ENCODE data around the gene HOXA4.

Gene HOXA4

DNA sequence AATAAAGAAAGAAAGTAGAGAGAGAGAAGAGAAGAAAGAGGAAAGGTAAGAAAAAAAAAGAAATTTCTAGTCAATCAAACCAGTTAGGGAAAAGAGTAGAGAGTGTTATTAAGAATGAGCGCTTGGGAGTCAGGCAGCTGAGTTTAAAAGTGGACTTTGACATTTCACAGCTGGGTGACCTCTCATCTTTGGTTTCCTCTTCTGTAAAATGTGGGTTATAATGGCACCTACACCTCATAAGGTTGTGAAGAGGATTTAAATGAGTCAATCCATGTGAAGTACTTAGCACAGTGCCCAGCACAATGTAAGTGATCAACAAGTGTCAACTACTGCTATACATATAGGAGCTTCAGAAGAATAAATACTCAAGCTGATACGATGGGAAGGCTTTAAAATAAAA, 46.9 kb downstream of the HOXA4 start:
- Histone ChIP-seq H3K36me3 (no peaks in the 10 kb centered on the region), H3K4me1 (no peaks in the 10 kb centered on the region), H3K4me3 (ENCODE audit: low read depth, low read length) (no peak overlapping the region), H3K27me3 (peaks cover 32% of the 10 kb centered on the region), H3K9me3 (no peaks in the 10 kb centered on the region)
- TF ChIP-seq, protein P1, sequence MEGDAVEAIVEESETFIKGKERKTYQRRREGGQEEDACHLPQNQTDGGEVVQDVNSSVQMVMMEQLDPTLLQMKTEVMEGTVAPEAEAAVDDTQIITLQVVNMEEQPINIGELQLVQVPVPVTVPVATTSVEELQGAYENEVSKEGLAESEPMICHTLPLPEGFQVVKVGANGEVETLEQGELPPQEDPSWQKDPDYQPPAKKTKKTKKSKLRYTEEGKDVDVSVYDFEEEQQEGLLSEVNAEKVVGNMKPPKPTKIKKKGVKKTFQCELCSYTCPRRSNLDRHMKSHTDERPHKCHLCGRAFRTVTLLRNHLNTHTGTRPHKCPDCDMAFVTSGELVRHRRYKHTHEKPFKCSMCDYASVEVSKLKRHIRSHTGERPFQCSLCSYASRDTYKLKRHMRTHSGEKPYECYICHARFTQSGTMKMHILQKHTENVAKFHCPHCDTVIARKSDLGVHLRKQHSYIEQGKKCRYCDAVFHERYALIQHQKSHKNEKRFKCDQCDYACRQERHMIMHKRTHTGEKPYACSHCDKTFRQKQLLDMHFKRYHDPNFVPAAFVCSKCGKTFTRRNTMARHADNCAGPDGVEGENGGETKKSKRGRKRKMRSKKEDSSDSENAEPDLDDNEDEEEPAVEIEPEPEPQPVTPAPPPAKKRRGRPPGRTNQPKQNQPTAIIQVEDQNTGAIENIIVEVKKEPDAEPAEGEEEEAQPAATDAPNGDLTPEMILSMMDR (IDR thresholded peaks at IDR 0.05; ENCODE audit: low read depth, low read length): no peak
- no peak for DNase-seq

DNA sequence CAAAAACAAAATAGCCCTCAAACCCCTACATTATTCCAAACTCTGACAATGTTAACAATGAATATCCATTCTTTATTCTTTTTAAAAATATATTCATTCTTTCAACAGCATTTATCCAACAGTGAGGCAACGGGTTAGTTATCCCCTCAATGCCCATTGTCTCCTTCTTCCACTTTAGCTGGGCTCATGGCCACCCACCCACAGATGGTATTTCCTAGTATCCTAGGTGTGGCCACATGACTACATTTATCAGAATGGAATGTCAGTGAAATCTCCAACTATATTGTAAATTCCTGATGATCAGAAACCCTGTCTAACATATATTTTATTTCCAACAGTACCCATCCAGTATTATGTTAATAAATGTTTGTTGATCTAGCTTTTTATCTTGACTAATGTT, 48.4 kb downstream of the HOXA4 start:
- H3K4me3 ChIP-seq (ENCODE audit: low read depth, low read length): no peak overlapping the region
- H3K4me1 ChIP-seq: no peaks in the 10 kb centered on the region
- TF ChIP-seq, protein P1 (IDR thresholded peaks at IDR 0.05; ENCODE audit: low read depth, low read length): no peak
- no peaks in the 10 kb centered on the region for H3K36me3 ChIP-seq
- DNase-seq: no peak
- H3K9me3 ChIP-seq: no peaks in the 10 kb centered on the region
- H3K27me3 ChIP-seq: peaks cover 17% of the 10 kb centered on the region

DNA sequence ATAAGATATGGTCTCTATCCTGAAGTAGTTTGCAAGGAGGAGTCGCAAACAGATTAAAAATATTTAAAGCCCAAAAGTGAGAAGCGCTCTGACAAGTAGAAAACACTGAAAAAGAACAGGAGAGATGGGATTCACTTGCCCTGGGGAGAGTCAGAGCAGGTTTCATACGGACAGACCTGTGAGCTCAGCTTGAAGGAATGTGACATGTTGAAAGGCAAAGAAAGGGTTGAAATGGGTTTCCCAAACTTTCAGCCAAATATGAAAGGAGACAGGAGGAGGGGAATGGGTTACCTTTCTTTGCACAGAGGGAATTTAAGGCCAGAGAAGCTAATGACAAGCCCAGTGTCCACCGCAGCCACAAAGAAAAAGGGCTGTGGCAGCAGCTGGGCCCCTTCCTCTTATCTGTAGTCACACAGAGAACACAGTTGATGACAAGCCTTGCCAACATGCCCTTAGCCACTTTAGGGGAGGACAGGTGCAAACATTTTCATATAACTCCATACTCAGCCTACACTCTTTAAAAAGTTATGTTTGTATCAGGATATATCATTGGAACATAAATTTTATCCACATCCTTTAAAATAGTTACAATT, 49.6 kb downstream of the HOXA4 start:
- no peak overlapping the region for H3K4me3 ChIP-seq (ENCODE audit: low read depth, low read length)
- TF ChIP-seq, protein P1 (IDR thresholded peaks at IDR 0.05; ENCODE audit: low read depth, low read length): no peak
- no peak for DNase-seq

DNA sequence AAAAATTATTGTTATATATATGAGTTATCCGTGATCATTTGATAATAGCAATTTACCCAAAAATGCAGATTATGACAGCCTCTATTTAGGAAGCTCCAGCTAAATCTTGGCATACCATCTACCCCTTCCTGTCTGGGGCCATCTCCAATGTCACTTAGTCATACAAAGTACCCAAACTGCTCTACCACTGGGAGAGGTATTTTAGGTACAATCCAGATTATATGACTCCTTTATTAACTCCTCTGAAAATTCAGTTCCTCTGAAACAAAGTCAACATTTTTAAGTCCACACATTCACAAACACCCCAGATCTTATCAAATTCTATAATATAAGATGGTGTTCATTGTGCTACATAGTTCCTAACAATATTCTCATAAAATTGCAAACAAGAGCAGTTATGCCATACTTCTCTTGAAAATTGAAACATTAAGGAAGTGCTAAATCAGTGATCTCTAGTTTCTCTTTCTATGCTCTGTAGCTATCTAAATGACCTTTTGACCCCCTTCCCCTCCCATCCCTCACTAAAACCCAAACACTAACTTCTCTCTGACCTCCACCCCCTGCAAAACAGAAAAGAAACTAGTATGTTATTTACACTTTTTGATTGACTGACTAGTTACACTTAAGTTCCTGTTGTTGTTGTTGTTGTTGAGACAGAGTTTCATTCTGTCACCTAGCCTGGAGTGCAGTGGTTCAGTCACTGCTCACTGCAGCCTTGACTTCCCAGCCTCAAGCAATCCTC, 51.2 kb downstream of the HOXA4 start:
- Histone ChIP-seq H3K4me1 (no peaks in the 10 kb centered on the region), H3K9me3 (no peaks in the 10 kb centered on the region), H3K4me3 (ENCODE audit: low read depth, low read length) (no peak overlapping the region), H3K36me3 (no peaks in the 10 kb centered on the region), H3K27me3 (peaks cover 6% of the 10 kb centered on the region)
- no peak for DNase-seq
- TF ChIP-seq, protein P1 (IDR thresholded peaks at IDR 0.05; ENCODE audit: low read depth, low read length): no peak

More for the DNA sequence above, 49.6 kb downstream of the HOXA4 start:
- Histone ChIP-seq H3K9me3 (no peaks in the 10 kb centered on the region), H3K4me1 (no peaks in the 10 kb centered on the region), H3K36me3 (no peaks in the 10 kb centered on the region), H3K27me3 (peaks cover 7% of the 10 kb centered on the region)

DNA sequence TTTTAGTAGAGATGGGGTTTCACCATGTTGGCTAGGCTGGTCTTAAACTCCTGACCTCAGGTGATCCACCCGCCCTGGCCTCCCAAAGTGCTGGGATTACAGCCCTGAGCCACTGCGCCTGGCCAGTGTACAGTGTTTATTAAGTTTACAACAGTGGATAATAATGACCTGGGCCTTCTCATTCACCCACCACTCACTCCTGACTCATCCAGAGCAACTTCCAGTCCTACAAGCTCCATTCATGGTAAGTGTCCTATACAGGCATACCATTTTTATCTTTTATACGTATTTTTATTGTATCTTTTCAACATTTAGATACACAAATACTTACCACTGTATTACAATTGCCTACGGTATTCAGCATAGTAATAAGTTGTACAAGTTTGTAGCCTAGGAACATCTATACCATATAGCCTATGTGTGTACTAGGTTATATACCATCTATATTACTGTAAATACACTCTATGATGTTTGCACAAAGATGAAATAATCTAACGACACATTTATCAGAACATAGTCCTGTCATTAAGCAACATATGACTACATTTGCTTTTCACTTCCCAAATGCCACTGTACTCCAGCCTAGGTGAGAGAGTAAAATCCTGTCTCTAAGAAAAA, 51.8 kb downstream of the HOXA4 start:
- H3K9me3 ChIP-seq: no peaks in the 10 kb centered on the region
- H3K4me3 ChIP-seq (ENCODE audit: low read depth, low read length): no peak overlapping the region
- H3K27me3 ChIP-seq: no peaks in the 10 kb centered on the region; the same call in none of the 2 replicates
- no peak for DNase-seq
- H3K4me1 ChIP-seq: no peaks in the 10 kb centered on the region
- TF ChIP-seq, protein P1 (IDR thresholded peaks at IDR 0.05; ENCODE audit: low read depth, low read length): no peak
- no peaks in the 10 kb centered on the region for H3K36me3 ChIP-seq
